HUDEP-2 (cell line): ENCODE measurements around the gene HOXA10.

Source experiments
- DNase-seq, 76 experiments: peaks; one replicate each; lab custom pipeline; 2025; ENCODE audit not compliant: unreplicated experiment in 76 of 76; lab: John Stamatoyannopoulos, UW

Gene HOXA10

GRCh38 chr7:27173956-27174873, at the start of gene HOXA10:
HOXA10 (minus strand) TSS chr7:27174320; CDS start chr7:27174306, 14 bp downstream.
- no peak for DNase-seq

DNA sequence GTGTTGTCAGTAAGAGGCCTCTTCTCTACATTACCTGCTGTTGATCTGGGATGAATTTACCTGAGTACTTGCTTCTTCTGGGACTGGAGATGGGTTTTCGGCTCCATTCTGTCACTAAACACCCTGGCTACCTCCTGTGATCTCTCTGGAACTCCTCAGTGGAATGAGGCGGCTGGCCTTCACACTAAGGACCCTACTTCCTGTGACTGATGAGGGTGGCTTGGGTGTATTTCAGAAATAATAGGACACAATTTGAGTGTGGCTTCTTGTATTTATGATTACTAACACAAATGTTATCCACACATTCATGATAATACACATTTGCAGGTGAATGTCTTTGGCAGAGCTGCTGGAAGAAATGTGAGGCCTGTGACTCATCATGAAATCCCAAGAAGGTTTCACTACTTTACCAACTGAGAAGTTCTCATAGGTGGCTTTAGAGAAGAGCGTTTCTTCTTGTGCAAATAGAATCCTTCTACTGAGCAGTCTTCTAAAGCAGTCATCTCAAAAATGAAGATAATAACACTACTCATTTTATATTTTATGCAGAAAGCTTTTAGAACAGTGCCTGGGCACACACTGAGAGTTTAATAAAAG, 47.2 kb upstream of the HOXA10 start:
- DNase-seq, result no peak

- DNase-seq, result no peak
Measured at GRCh38 chr7:27220440-27220955, 46.4 kb upstream of the HOXA10 start.

DNA sequence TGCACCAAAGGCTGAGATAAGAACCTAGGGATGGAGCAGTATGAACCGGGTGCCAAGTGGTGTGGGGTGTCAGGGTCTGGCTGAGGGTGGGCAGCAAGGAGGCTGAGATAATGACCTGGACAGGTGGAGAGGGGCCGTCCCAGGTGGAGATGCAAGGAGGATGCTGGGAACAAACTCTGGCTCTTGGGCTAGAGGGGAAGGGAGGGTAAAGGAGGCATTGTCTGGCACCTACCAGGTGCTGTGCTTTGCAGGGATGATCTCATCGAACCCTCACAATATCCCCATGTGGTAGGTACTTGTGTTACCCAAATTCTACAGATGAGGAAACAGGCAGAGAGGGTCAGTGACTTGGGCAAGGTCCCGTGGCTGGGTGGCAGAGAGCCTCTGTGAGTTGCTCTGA, 45.7 kb upstream of the HOXA10 start:
- DNase-seq, result no peak

- DNase-seq, result no peak
Measured at GRCh38 chr7:27217951-27218350, 43.8 kb upstream of the HOXA10 start.

- DNase-seq, result no peak
Measured at GRCh38 chr7:27215356-27215755, 41.2 kb upstream of the HOXA10 start.

- no peak for DNase-seq
Measured at GRCh38 chr7:27214239-27214950, 40.3 kb upstream of the HOXA10 start.

DNA sequence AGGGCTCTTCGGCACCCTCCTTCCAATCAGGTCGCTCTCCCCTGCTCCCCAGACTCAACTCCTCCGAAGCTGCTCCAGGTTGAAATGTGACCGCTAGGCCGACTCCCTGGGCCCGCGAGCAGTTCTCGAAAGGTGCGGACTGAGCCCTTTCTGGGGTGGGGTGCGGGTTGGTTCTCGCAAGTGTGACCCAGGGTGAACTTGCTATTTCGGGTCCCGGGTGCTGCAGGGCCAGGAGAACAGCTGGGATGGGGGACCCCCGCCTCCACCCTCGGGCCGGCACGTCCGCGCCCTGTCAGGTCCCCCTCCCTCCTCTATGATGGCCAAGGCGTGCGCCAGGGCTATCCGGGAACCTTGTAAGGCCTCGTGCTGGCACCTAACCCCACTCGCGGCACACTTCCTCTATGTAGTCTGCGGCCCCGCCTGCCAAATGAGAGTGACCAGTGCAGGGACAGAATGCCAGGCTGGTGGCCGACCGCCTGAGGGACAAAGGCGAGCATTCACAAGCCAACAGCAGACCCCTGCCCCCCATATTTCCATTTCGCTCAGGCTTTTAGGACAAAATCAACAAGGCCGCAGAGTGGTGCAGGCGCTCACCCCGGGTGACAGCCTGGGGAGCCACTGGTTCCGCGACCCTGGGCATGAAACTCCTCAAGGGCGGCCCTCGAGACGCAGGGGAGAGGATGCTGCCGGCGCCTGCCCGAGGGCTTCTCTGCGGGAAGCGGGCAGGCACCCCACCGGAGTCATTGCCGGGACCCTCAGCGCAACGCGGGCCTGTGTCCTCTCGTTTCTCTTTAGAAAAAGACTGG, 39.5 kb upstream of the HOXA10 start:
- no peak for DNase-seq

DNA sequence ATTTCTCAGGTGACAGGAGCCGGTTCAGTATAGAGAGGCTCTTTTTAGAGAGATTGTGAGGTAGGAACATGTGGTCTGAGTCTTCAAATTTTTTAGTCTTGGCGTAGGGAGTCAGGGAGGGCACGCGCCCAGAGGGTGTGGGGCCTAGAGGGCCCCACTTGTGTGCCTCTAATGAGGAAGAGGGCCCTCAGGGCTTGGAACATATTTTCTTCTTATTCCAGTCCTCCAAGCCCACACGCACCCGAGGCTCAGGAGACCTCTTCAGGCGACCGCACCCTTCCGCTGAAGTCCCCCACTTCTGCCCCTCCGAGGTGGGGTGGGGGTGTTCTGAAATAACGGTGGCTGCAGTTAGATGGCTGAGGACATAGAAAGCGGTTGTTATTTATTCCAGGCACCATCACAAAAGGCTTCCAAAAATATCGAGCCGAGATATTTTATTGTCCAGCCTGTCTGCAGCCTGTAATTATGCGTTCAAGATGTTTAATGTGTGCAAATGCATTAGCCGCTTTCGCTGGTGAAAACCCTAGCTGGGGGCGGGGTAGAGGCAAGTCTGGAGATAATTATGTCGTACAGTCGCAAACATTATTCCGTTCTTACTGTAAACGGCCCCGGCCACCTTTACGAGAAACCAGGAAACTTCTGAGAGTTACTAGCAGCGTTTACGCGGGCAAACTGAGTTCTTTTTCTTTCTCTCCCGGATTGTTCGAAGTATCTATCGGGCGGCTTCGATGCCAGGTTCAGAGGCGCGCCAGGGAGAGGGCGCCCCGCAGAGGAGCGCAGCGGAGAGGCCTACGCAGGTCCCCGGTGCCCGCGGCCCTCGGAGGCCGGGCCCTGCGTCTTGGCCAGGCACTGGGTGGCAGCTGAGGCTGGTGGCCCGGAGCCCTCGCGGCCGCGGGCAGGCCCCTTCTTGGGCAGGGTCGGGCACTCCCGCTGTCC, 38.6 kb upstream of the HOXA10 start:
- no peak for DNase-seq

GRCh38 chr7:27211764-27212204, 37.7 kb upstream of the HOXA10 start:
- no peak for DNase-seq

DNA sequence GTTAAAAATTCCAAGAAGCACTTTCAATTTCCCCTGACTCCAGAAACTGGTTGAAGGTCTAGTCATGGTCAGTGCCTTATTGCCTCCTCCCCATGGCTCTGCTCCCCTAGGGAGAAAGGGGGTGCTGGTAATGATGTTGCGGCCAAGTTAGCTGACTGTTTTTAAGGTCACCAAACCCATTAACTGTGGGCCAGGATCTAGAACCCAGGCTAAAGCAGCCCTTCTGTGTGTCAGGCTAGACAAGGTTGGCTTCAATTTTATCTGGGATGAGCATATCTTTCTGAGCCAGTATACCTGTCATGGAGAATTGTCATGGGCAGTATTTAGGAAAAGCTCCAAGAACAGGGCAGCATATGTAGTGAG, 36.9 kb upstream of the HOXA10 start:
- DNase-seq, result no peak

DNA sequence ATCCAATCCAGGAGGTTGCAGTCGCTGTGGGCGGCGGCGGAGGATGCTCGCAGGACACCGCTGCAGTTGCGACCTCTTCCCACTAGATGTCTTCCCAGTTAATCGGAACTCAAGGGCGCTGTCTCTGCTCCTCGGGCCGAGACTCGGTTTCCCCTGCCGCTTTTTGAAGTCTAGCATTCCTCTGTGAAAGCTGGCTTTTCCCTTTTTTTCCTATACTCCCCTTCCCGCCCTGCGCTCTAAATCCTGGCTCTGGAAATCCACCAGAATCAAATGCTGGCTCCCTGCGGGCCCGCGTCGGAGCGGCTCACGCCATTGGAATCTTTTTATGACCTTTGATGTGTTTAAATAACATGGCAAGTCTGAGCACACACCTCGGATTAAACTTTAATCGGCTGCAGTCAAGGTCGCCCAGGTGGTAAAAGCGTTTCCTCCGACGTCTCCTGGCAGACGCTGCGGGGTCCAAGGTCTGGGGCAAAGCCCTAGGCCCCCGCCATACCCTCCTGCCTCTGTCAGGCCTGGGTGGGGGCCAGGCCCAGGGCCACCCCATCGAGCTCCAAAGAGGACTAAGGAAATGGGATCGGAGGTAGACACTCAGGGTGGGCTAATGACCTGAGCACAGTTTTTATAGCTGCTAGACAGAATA, 36.4 kb upstream of the HOXA10 start:
- peak in 11 of 76 experiments; percentile 7 to 45 (median 17) for DNase-seq

- no peak for DNase-seq
Measured at GRCh38 chr7:27209933-27210440, 35.9 kb upstream of the HOXA10 start.

- no peak for DNase-seq
Measured at GRCh38 chr7:27208998-27209397, 34.9 kb upstream of the HOXA10 start.

- no peak for DNase-seq
Measured at GRCh38 chr7:27207348-27207985, 33.3 kb upstream of the HOXA10 start.

GRCh38 chr7:27205325-27206280, 31.5 kb upstream of the HOXA10 start:
- no peak for DNase-seq

DNA sequence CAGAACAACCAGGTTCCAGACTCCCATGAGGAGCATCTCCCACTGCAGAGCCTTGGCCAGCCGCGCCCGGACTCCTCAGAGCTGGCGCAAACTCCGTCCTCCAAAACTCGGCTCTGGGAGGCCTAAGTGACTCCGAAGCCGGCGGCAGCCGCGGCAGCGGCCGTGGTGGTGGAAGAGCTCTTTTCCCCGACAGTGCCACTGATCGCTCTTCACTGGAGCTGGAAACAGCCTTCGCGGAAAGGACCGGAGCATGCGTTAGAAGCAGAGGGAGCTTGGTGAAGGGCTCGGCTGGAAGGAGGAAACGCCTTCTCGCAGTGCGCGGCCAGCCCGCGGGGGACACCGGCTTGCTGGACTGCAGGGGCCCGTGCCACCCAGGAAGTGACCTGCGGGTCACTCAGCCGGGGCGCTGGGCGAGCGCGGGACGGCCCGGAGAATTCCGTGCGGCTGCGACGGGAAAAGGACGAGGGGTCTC, 30.8 kb upstream of the HOXA10 start:
- DNase-seq, result no peak
